ENCODE results near the gene CLDN9. TPM values are rescaled to one million over a fixed set of nuclear protein-coding genes. Genes with fewer than 3 reads are reported as not detected.

CLDN9 gene
- total RNA-seq, 1 donor from 2014 or later, result under 0.01 TPM

DNA sequence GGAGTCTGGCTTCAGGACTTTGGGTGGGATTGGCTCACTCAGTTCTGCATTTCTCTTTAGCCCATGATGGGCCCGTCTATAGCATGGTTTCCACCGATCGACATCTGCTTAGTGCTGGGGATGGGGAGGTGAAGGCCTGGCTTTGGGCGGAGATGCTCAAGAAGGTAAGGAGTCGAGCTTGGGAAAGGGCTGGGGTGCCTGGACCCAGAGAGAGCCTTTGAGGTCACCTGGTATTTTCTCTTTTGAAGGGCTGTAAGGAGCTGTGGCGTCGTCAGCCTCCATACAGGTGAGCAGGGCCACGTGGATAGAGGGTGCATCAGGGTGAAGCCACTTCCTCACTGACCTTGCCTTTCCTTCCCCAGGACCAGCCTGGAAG is 13.3 kb downstream of the CLDN9 start:
- peaks cover 29% of the 10 kb centered on the region for H3K36me3 ChIP-seq (ENCODE audit: control insufficient read depth, insufficient read depth, low read length)
- no peaks in the 10 kb centered on the region for H3K27me3 ChIP-seq (ENCODE audit: control insufficient read depth, insufficient read depth, low read length)
- DNase-seq (ENCODE audit: low read depth), result no peak
- TF ChIP-seq, protein P1, sequence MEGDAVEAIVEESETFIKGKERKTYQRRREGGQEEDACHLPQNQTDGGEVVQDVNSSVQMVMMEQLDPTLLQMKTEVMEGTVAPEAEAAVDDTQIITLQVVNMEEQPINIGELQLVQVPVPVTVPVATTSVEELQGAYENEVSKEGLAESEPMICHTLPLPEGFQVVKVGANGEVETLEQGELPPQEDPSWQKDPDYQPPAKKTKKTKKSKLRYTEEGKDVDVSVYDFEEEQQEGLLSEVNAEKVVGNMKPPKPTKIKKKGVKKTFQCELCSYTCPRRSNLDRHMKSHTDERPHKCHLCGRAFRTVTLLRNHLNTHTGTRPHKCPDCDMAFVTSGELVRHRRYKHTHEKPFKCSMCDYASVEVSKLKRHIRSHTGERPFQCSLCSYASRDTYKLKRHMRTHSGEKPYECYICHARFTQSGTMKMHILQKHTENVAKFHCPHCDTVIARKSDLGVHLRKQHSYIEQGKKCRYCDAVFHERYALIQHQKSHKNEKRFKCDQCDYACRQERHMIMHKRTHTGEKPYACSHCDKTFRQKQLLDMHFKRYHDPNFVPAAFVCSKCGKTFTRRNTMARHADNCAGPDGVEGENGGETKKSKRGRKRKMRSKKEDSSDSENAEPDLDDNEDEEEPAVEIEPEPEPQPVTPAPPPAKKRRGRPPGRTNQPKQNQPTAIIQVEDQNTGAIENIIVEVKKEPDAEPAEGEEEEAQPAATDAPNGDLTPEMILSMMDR (IDR thresholded peaks at IDR 0.05; ENCODE audit: insufficient read depth, low read length, severe bottlenecking), result no peak
- no peak for FAIRE-seq
- H3K4me3 ChIP-seq (ENCODE audit: low read depth, low read length), result no peak overlapping the region

DNA sequence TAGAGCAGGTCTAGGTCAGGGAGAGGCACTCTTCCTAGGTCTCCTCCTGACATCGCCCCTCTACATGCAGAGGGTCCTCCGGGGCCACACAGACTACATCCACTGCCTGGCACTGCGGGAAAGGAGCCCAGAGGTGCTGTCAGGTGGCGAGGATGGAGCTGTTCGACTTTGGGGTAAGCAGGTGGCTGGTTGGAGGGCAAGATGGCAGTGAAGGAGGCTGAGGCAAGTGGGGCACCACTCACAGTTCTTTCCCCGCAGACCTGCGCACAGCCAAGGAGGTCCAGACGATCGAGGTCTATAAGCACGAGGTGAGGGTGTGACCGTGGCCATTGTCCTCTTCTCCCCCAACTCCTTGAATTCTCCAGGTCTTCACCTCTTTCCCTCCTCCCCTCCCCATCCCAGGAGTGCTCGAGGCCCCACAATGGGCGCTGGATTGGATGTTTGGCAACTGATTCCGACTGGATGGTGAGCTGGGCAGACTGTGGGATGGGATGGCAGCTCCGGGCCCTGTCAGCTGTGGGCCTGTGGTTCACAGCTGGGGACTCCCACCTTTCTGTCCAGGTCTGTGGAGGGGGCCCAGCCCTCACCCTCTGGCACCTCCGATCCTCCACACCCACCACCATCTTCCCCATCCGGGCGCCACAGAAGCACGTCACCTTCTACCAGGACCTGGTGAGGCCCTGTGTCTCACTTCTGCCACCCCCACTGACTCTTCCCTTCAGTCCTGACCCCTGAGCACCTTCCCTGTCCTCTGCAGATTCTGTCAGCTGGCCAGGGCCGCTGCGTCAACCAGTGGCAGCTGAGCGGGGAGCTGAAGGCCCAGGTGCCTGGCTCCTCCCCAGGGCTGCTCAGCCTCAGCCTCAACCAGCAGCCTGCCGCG is 14.1 kb downstream of the CLDN9 start:
- no peak overlapping the region for H3K4me3 ChIP-seq (ENCODE audit: low read depth, low read length)
- TF ChIP-seq, protein P1 (IDR thresholded peaks at IDR 0.05; ENCODE audit: insufficient read depth, low read length, severe bottlenecking), result no peak
- H3K27me3 ChIP-seq (ENCODE audit: control insufficient read depth, insufficient read depth, low read length), result no peaks in the 10 kb centered on the region
- DNase-seq (ENCODE audit: low read depth) (no peak), FAIRE-seq (no peak)
- peaks cover 23% of the 10 kb centered on the region for H3K36me3 ChIP-seq (ENCODE audit: control insufficient read depth, insufficient read depth, low read length)

DNA sequence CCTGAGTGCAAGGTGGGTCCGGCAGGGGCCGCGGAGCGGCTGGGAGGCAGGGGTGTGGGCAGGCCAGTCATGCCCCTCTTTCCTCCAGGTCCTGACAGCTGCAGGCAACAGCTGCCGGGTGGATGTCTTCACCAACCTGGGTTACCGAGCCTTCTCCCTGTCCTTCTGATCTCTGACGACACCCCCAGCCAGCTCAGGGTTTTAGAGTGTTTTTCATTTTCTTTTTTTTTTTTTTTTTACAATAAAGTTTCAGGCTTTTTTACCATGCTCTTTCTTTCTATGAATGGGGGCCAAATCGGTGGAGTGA is 14.7 kb downstream of the CLDN9 start:
- Histone ChIP-seq H3K27me3 (ENCODE audit: control insufficient read depth, insufficient read depth, low read length) (no peaks in the 10 kb centered on the region), H3K36me3 (ENCODE audit: control insufficient read depth, insufficient read depth, low read length) (peaks cover 21% of the 10 kb centered on the region), H3K4me3 (ENCODE audit: low read depth, low read length) (no peak overlapping the region)
- no peak for FAIRE-seq
- no peak for DNase-seq (ENCODE audit: low read depth)
- TF ChIP-seq, protein P1 (IDR thresholded peaks at IDR 0.05; ENCODE audit: insufficient read depth, low read length, severe bottlenecking), result no peak

DNA sequence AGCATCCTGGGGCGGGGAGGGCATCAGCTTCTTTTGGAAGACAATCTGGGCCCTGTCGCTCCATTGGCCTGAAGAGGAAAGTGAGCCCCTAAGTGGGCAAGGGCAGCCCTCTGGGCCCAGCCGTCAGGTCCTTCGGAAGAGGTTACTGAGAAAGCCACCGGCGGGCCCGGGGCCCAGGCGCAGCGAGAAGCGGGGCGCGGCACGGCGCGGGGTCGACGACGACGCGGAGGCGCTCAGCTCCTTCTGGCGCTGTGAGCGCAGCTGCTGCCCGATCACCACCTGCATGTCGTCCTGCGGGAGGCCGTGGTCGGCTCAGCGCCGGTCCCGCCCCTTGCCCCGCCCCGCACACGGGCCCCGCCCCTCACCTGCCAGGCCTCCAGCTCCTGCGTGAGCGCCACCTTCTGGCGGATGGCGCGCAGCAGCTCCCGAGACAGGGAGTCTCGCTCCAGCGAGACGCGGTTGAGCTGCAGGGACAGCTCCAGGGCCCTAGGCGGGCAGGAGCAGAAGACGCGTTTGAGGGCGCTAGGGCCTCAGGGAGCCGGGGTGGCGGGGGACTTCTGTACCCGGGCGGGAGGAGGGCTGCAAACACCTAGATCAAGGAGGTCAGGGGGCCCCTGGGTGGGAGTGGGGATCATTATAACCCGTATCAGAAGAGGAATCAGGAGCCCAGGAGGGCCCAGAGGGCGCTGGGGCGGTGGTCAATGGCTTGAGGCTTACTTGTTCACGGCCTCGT is 15.4 kb downstream of the CLDN9 start:
- H3K27me3 ChIP-seq (ENCODE audit: control insufficient read depth, insufficient read depth, low read length), result no peaks in the 10 kb centered on the region
- DNase-seq (ENCODE audit: low read depth) (peak; percentile 68), FAIRE-seq (no peak)
- no peak overlapping the region for H3K4me3 ChIP-seq (ENCODE audit: low read depth, low read length)
- TF ChIP-seq, protein P1 (IDR thresholded peaks at IDR 0.05; ENCODE audit: insufficient read depth, low read length, severe bottlenecking), result peak; percentile 90
- H3K36me3 ChIP-seq (ENCODE audit: control insufficient read depth, insufficient read depth, low read length), result peaks cover 19% of the 10 kb centered on the region

DNA sequence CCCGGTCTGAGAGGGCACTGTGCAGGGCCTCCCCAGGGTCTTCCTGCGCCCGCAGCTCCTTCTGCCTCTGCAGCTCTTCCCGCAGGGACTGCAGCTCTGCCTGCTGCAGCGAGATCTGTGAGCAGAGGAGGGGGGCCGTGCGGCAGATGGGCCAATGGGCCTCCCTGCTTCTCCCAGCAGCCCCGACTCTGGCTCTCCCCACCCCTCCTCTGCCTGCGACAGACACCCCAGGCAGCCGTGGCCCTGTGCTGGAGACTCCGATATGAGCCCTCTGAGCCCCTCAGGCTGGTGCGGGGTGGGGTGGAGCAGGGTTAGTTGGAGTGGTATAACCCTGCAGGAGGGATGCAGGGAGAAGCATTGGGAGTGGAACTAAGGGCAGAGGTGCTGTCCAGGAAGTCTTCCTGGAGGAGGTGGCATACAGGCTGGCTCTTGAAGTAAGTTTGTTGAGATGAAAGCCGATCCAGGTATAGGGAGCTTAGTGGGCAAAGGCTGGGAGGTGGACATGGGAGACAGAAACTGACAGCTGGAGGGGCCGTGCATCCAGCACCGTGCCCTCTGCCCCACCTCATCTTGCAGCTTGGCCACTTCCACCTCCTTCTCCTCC is 16.1 kb downstream of the CLDN9 start:
- H3K27me3 ChIP-seq (ENCODE audit: control insufficient read depth, insufficient read depth, low read length), result no peaks in the 10 kb centered on the region
- no peak for DNase-seq (ENCODE audit: low read depth)
- H3K36me3 ChIP-seq (ENCODE audit: control insufficient read depth, insufficient read depth, low read length), result peaks cover 19% of the 10 kb centered on the region
- FAIRE-seq, result no peak
- TF ChIP-seq, protein P1 (IDR thresholded peaks at IDR 0.05; ENCODE audit: insufficient read depth, low read length, severe bottlenecking), result no peak
- no peak overlapping the region for H3K4me3 ChIP-seq (ENCODE audit: low read depth, low read length)
